ENCODE data around the gene IDUA. TPM values are rescaled to one million over a fixed set of nuclear protein-coding genes. Genes with fewer than 3 reads are reported as not detected.

Gene IDUA
- total and polyA plus RNA-seq, 7 experiments from 2014 or later = 8.3 to 72.4 (median 62.9) TPM

DNA sequence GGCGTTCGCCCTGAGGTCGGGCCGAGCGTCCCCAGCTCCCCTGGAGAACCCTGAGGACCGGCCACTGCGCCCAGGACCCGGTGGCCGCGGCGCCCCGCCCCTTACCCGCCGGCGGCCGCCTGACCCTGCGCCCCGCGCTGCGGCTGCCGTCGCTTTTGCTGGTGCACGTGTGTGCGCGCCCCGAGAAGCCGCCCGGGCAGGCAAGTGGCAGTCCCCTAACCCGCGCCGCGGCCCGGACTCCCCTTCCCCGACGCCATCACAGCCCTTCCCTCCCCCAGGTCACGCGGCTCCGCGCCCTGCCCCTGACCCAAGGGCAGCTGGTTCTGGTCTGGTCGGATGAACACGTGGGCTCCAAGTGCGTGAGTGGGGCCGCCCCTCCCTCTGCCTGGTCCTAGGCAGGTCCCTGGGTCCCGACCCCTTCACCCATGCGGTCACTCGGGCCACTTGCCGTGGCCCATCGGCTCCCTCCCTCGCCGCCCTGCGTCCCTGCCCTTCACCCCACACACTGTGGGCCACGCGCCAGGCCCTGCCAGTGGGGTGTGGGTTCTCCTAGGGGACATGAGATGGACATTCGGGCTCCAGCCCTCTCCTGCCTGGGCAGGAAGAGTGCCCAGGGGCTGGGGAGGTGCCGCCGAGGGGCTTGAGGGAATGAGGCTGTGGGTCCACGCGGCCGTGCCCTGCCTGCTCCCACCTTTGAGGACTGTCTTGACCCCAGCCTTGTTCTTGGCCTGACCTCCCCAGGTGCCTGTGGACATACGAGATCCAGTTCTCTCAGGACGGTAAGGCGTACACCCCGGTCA, 16.6 kb downstream of the IDUA start:
- Histone ChIP-seq H3K36me3 (ENCODE audit: control insufficient read depth in 2 of 3, insufficient read depth in 3 of 3, low read length in 3 of 3) (no peaks in the 10 kb centered on the region), H3K27me3 (ENCODE audit: control insufficient read depth in 2 of 2, insufficient read depth in 2 of 2, low read length in 2 of 2) (peaks cover 0 to 8% of the 10 kb centered on the region in 2 donors), H3K4me3 (ENCODE audit: low read length) (no peak overlapping the region), H3K4me1 (ENCODE audit: control insufficient read depth in 2 of 2, insufficient read depth in 2 of 2, low read length in 2 of 2) (peaks cover 0 to under 1% of the 10 kb centered on the region in 2 donors), H3K27ac (ENCODE audit: low read depth, low read length) (no peak overlapping the region), H3K9me3 (ENCODE audit: control insufficient read depth in 2 of 3, low read length in 3 of 3) (no peaks in the 10 kb centered on the region)
- intact Hi-C loops (cut with micrococcal nuclease) = no loop called here
- Mint-ChIP-seq H3K9me3 (peaks cover 0 to 5% (median 1%) of the 10 kb centered on the region in 11 donors), H3K27me3 (peaks cover 39 to 55% (median 43%) of the 10 kb centered on the region in 5 donors), H3K27ac (no peak overlapping the region), H3K36me3 (peaks cover 0 to 3% (median 0%) of the 10 kb centered on the region in 5 donors), H3K4me1 (peaks cover 0 to 10% (median 7%) of the 10 kb centered on the region in 7 donors), H3K4me3 (peak overlapping the region in 3 of 10 donors; percentile 12 to 60 (median 23))
- ATAC-seq (no peak), DNase-seq (no peak)
- ChIA-PET CTCF (interaction anchor here (0.6 kb wide), 1 partner anchor 264 kb away, joined by 3 read pairs; no protein-coding TSS in a partner anchor), POLR2A (no interaction called here)

DNA sequence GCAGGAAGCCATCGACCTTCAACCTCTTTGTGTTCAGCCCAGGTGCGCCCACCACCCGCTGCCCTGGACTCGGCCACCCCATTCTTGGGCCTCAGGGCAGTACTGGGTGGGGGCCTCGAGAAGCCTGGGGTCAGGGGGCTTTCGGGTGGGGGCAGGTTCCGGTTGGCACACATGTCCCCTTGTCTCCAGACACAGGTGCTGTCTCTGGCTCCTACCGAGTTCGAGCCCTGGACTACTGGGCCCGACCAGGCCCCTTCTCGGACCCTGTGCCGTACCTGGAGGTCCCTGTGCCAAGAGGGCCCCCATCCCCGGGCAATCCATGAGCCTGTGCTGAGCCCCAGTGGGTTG, 17.2 kb downstream of the IDUA start:
- ATAC-seq (no peak), DNase-seq (no peak)
- H3K27ac Mint-ChIP-seq = no peak overlapping the region
- no peaks in the 10 kb centered on the region for H3K36me3 ChIP-seq (ENCODE audit: control insufficient read depth in 2 of 3, insufficient read depth in 3 of 3, low read length in 3 of 3)
- CTCF ChIA-PET = interaction anchor here (0.6 kb wide), 1 partner anchor 263 kb away, joined by 3 read pairs; no protein-coding TSS in a partner anchor
- peaks cover 38 to 57% (median 45%) of the 10 kb centered on the region in 5 donors for H3K27me3 Mint-ChIP-seq
- intact Hi-C loops (cut with micrococcal nuclease) = no loop called here
- H3K4me3 Mint-ChIP-seq = peak overlapping the region in 2 of 10 donors; percentile 23 to 60
- H3K9me3 ChIP-seq (ENCODE audit: control insufficient read depth in 2 of 3, low read length in 3 of 3) = no peaks in the 10 kb centered on the region
- peaks cover 0 to 5% (median 1%) of the 10 kb centered on the region in 11 donors for H3K9me3 Mint-ChIP-seq
- H3K27ac ChIP-seq (ENCODE audit: low read depth, low read length) = no peak overlapping the region
- peaks cover 4 to 12% (median 10%) of the 10 kb centered on the region in 7 donors for H3K4me1 Mint-ChIP-seq
- H3K4me3 ChIP-seq (ENCODE audit: low read length) = no peak overlapping the region
- H3K27me3 ChIP-seq (ENCODE audit: control insufficient read depth in 2 of 2, insufficient read depth in 2 of 2, low read length in 2 of 2) = peaks cover 0 to 8% of the 10 kb centered on the region in 2 donors
- H3K4me1 ChIP-seq (ENCODE audit: control insufficient read depth in 2 of 2, insufficient read depth in 2 of 2, low read length in 2 of 2) = peaks cover 0 to 5% of the 10 kb centered on the region in 2 donors
- peaks cover 0 to 3% (median 0%) of the 10 kb centered on the region in 5 donors for H3K36me3 Mint-ChIP-seq
- POLR2A ChIA-PET = no interaction called here

DNA sequence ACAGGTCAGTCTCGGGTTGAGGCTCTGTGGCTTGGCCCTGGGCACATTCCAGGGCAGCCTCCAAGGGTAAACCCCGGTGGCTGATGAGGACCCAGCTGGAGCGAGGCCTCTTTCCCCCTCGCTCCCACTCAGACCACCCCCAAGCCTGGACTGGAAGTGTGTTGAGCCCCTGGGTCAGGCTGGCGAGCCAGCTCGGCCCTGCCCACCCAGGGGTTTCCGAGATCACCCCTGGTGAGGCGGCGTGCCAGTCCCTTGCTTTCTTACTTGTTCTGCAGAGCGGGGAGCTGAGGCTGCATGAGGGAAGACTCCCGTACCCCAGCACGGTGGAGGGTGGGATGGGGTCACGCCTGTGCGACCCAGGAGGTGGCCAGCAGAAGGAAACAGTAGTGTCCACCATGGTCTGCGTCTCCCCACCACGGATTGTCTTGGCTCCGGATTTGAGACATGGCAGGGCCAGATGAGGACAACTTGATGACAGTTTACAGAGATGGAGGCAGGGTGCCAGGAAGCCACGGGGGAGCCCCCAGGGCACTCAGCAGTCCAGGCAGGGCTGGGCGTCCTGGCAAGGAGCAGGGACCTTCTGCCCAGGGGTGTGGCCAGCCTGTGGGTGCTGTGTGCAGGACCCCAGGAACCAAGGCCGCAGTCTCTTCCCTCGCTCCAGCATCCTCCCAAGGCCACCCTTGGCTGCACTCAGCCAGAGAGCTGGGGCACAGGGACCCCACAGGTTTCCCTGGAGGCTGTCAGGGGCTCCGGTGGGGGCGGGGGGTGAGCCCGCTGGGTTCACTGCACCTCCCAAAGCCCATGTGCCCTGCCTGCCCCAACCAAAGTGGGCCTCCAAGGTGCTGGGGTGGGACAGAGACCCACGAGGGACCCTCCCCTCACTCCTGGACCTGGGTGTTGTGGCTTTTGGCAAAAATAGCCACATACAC, 18.0 kb downstream of the IDUA start:
- no peak overlapping the region for H3K4me3 ChIP-seq (ENCODE audit: low read length)
- POLR2A ChIA-PET = interaction anchor here (0.6 to 1.3 kb wide), 2 partner anchors 53 to 73 kb away, joined by 4 to 5 read pairs; partner anchors contain the start of genes GAK and TMEM175
- H3K36me3 ChIP-seq (ENCODE audit: control insufficient read depth in 2 of 3, insufficient read depth in 3 of 3, low read length in 3 of 3) = no peaks in the 10 kb centered on the region
- CTCF ChIA-PET = no interaction called here
- DNase-seq (no peak), ATAC-seq (no peak)
- H3K4me1 Mint-ChIP-seq = peaks cover 7 to 11% (median 9%) of the 10 kb centered on the region in 7 donors
- peaks cover 34 to 54% (median 42%) of the 10 kb centered on the region in 5 donors for H3K27me3 Mint-ChIP-seq
- peaks cover 0 to 3% (median 0%) of the 10 kb centered on the region in 5 donors for H3K36me3 Mint-ChIP-seq
- H3K9me3 ChIP-seq (ENCODE audit: control insufficient read depth in 2 of 3, low read length in 3 of 3) = no peaks in the 10 kb centered on the region
- peaks cover 0 to 5% (median 2%) of the 10 kb centered on the region in 11 donors for H3K9me3 Mint-ChIP-seq
- peaks cover 0 to 5% of the 10 kb centered on the region in 2 donors for H3K4me1 ChIP-seq (ENCODE audit: control insufficient read depth in 2 of 2, insufficient read depth in 2 of 2, low read length in 2 of 2)
- H3K27ac Mint-ChIP-seq = no peak overlapping the region
- H3K27me3 ChIP-seq (ENCODE audit: control insufficient read depth in 2 of 2, insufficient read depth in 2 of 2, low read length in 2 of 2) = peaks cover 0 to 8% of the 10 kb centered on the region in 2 donors
- no peak overlapping the region for H3K4me3 Mint-ChIP-seq
- intact Hi-C loops (cut with micrococcal nuclease) = no loop called here
- no peak overlapping the region for H3K27ac ChIP-seq (ENCODE audit: low read depth, low read length)

DNA sequence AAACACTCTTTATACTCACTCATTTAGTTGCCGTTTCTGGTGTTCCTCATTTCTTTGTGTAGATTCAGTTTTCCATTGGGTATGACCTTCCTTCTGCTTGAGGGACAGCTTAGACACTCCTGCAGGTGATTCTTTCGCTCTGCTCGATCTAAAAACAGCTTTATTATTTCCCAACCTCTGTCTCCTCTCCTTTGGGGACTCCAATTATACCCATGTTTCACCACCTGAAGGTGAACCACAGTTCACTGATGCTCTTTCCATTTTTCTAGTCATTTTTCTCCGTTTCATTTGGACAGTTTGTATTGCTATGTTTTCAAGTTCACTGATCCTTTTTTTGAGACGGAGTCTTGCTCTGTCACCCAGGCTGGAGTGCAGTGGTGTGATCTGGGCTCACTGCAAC, 20.0 kb downstream of the IDUA start:
- Histone ChIP-seq H3K4me3 (ENCODE audit: low read length) (no peak overlapping the region), H3K27ac (ENCODE audit: low read depth, low read length) (no peak overlapping the region), H3K36me3 (ENCODE audit: control insufficient read depth in 2 of 3, insufficient read depth in 3 of 3, low read length in 3 of 3) (no peaks in the 10 kb centered on the region), H3K9me3 (ENCODE audit: control insufficient read depth in 2 of 3, low read length in 3 of 3) (no peaks in the 10 kb centered on the region), H3K4me1 (ENCODE audit: control insufficient read depth in 2 of 2, insufficient read depth in 2 of 2, low read length in 2 of 2) (peaks cover 0 to 10% of the 10 kb centered on the region in 2 donors), H3K27me3 (ENCODE audit: control insufficient read depth in 2 of 2, insufficient read depth in 2 of 2, low read length in 2 of 2) (peaks cover 0 to 8% of the 10 kb centered on the region in 2 donors)
- Mint-ChIP-seq H3K4me1 (peaks cover 11 to 17% (median 13%) of the 10 kb centered on the region in 7 donors), H3K27me3 (peaks cover 34 to 44% (median 42%) of the 10 kb centered on the region in 5 donors), H3K9me3 (peaks cover 0 to 5% (median 3%) of the 10 kb centered on the region in 11 donors), H3K4me3 (no peak overlapping the region), H3K27ac (no peak overlapping the region), H3K36me3 (peaks cover 0 to 3% (median 0%) of the 10 kb centered on the region in 5 donors)
- POLR2A ChIA-PET = no interaction called here
- DNase-seq = no peak
- ATAC-seq = no peak
- intact Hi-C loops (cut with micrococcal nuclease) = no loop called here
- CTCF ChIA-PET = no interaction called here

DNA sequence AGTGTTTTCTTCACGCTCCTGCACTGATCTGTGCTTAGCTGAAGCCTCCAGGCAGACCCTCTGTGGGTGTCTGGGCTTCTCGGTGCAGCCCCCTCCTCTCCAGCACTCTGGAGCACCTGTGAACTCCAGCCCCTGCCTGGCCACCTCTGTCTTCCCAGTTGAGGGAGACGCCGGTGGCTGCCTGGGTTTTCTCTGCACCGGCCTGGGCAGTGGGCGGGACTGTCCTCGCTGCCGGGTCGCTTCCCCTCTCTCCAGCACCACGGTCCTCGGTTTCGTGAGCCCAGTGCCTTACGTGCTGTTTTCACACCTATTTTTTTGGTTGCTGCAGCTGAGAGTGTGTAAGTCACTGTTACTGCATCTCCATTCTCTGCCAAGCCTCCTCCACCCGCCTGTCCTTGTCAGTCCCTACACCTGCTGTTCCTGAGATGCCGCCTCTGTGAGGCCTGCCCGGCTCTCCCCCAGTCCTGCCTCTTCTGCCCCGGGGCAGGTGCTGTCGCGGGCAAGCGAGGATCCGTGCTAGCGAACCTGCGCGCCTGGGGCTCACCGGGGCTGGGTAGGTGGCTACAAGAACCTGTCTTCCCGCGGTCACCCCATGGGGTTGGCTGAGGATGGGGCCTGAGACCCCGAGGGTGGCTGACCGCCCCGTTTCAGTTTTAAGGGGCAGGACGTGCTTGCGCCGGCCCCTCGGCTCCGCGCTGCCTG, 22.1 kb downstream of the IDUA start:
- peaks cover 15 to 19% (median 16%) of the 10 kb centered on the region in 7 donors for H3K4me1 Mint-ChIP-seq
- peak overlapping the region in 4 of 9 donors; percentile 20 to 77 (median 52) for H3K27ac Mint-ChIP-seq
- peaks cover 34 to 42% (median 37%) of the 10 kb centered on the region in 5 donors for H3K27me3 Mint-ChIP-seq
- H3K36me3 Mint-ChIP-seq = peaks cover 0 to 3% (median 2%) of the 10 kb centered on the region in 5 donors
- peak in 7 of 9 donors; percentile 32 to 56 (median 44) for DNase-seq
- H3K9me3 ChIP-seq (ENCODE audit: control insufficient read depth in 2 of 3, low read length in 3 of 3) = no peaks in the 10 kb centered on the region
- peaks cover 0 to 10% of the 10 kb centered on the region in 2 donors for H3K4me1 ChIP-seq (ENCODE audit: control insufficient read depth in 2 of 2, insufficient read depth in 2 of 2, low read length in 2 of 2)
- no peaks in the 10 kb centered on the region for H3K36me3 ChIP-seq (ENCODE audit: control insufficient read depth in 2 of 3, insufficient read depth in 3 of 3, low read length in 3 of 3)
- ChIA-PET POLR2A (interaction anchor here (1.5 to 2.4 kb wide), 2 partner anchors 44 to 47 kb away, joined by 3 to 11 read pairs; no protein-coding TSS in a partner anchor), CTCF (interaction anchor here (0.6 kb wide), 1 partner anchor 1044 kb away, joined by 3 read pairs; no protein-coding TSS in a partner anchor)
- no peak for ATAC-seq
- H3K4me3 Mint-ChIP-seq = peak overlapping the region; percentile 49 to 86 (median 76)
- peaks cover 0 to 4% of the 10 kb centered on the region in 2 donors for H3K27me3 ChIP-seq (ENCODE audit: control insufficient read depth in 2 of 2, insufficient read depth in 2 of 2, low read length in 2 of 2)
- intact Hi-C loops (cut with micrococcal nuclease) = loop anchor here (1.0 kb wide), 5 partner anchors 23 to 227 kb away; partner anchors contain the start of genes DGKQ (in 2 of the 2), GAK (in 1 of the 2) and TMEM175 (in 1 of the 2)
- H3K27ac ChIP-seq (ENCODE audit: low read depth, low read length) = peak overlapping the region; percentile 62
- peak overlapping the region; percentile 31 for H3K4me3 ChIP-seq (ENCODE audit: low read length)
- peaks cover 0 to 5% (median 3%) of the 10 kb centered on the region in 11 donors for H3K9me3 Mint-ChIP-seq

Measured in naive thymus-derived CD4-positive, alpha-beta T cell (primary cell).